GM12801 (cell line): ENCODE data around the gene MMRN2.

ENCODE experiments used
- CTCF ChIP-seq: IDR thresholded peaks from one replicate; pipeline ENCODE4 v1.5.1; 2011; ENCODE audit warnings: control low read depth; ENCODE audit not compliant: insufficient read length; ENCODE audit errors: extremely low read depth

Gene MMRN2

GRCh38 chr10:86979296-86979818, 21.9 kb upstream of the MMRN2 start:
- TF ChIP-seq CTCF = no peak

- TF ChIP-seq CTCF = no peak
Observed at GRCh38 chr10:86976362-86977056, 19.1 kb upstream of the MMRN2 start.

- TF ChIP-seq CTCF = no peak
Observed at GRCh38 chr10:86974484-86974883, 17.1 kb upstream of the MMRN2 start.

GRCh38 chr10:86972613-86973380, 15.4 kb upstream of the MMRN2 start:
- no peak for TF ChIP-seq CTCF

- no peak for TF ChIP-seq CTCF
Observed at GRCh38 chr10:86971232-86971991, 14.0 kb upstream of the MMRN2 start.

GRCh38 chr10:86970982-86971231, 13.5 kb upstream of the MMRN2 start:
- TF ChIP-seq CTCF = no peak
